Skin epidermis (tissue), 12 donors: Measurements from ENCODE around the gene FAM3C.

Experiments
- H3K27ac ChIP-seq, 21 experiments: fragments of 200-600 bp; sonication (generic) in 11 of 21; one replicate each; pipeline ENCODE4 v1.5.0; 2020; ENCODE audit warnings: mild to moderate bottlenecking in 3 of 21, inconsistent platforms in 2 of 21, moderate library complexity in 2 of 21
- H3K4me3 ChIP-seq, 7 experiments: fragments of 200-600 bp; sonication (generic) in 2 of 7; one replicate each; pipeline ENCODE4 v1.5.0; 2020; ENCODE audit warnings: inconsistent platforms in 2 of 7, mild to moderate bottlenecking in 2 of 7, moderate library complexity in 1 of 7

Gene FAM3C

GRCh38 chr7:121414436-121414835 lies 18.3 kb upstream of the FAM3C start:
- H3K27ac ChIP-seq, result no peak overlapping the region
- H3K4me3 ChIP-seq, result no peak overlapping the region

DNA sequence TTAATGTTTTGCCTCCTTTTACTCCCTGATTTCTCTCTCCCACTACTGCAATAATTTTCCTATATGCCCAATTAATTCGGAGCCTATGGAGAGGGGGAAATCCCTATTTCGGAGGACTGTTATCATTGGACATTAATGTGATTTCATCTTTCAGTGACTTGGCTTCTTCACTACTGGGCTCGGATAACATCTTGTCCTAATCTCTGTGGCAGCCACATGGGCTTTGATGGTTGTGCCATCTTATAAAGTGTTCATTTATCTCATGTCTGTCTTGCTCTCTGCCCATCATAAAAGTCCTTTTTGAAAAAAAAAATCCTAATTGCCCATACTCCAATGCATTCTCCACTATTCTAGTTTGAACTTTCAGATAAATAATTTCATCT lies 15.5 kb upstream of the FAM3C start:
- no peak overlapping the region for H3K4me3 ChIP-seq
- H3K27ac ChIP-seq, result no peak overlapping the region

DNA sequence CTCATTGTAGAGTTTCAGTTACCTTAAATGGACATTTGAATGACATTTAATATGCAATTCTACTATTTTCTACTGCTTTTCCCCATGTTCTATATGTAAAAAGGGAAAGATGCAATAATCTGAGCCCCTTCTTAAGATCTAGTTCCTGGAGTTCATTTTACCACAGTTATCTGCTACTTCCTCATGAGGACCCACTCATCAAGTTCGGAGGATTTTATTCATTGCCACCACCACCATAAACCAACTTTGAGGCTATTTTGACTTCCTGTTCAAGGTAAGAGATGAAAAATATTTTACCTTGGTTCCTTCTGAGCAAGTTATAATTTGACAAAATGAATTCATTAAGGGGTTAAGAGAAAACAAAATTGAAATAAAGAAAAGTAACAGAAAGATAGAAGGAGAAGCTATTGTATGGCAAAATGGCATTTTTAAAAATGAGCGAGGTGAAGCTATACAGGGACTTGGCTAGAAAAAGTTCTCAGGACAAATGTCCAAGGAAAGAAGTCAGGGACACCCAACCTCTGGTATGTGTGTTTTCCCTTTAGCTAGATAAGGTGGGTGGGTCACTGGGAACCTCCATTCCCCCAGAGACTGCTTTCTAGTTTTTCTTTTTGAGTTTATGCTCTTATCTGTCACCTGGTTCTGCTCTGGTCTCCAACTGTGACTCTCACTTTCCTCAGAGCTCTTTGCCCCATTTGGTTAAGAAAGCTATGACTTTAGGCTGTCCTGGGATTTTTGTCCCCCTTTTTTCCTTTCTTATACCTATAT lies 14.9 kb upstream of the FAM3C start:
- no peak overlapping the region for H3K27ac ChIP-seq

DNA sequence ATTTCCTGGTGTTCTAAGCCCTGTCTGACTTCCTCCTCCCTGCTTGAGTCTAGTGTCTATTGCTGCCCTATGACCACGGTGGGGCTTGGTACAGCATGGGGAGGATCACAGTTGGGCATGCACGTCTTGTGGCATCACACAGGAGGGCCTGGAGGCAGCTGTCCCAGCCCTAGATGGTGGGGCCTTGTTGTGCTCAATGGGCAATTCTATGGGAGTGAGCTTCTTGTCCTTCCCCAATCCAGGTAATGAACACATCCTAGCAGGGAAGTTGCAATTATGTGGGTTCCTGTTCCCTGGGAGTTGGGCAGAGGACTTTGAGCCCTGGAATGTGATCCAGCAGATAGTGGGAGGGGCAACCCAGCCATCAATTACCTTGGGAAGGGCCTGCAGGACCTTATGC lies 10.8 kb upstream of the FAM3C start:
- Histone ChIP-seq H3K4me3 (no peak overlapping the region), H3K27ac (no peak overlapping the region)

More for the DNA sequence above, 14.9 kb upstream of the FAM3C start:
- no peak overlapping the region for H3K4me3 ChIP-seq

GRCh38 chr7:121406461-121406860 lies 10.4 kb upstream of the FAM3C start:
- no peak overlapping the region for H3K4me3 ChIP-seq
- H3K27ac ChIP-seq, result no peak overlapping the region

- H3K4me3 ChIP-seq, result no peak overlapping the region
- H3K27ac ChIP-seq, result no peak overlapping the region
These were observed 8.2 kb upstream of the FAM3C start for GRCh38 chr7:121404348-121404747.

GRCh38 chr7:121402701-121403100 lies 6.6 kb upstream of the FAM3C start:
- Histone ChIP-seq H3K4me3 (no peak overlapping the region), H3K27ac (peak overlapping the region in 3 of 21 experiments; percentile 7 to 30 (median 29))

GRCh38 chr7:121401896-121402295 lies 5.8 kb upstream of the FAM3C start:
- Histone ChIP-seq H3K4me3 (no peak overlapping the region), H3K27ac (peak overlapping the region in 2 of 21 experiments; percentile 10 to 30)

- Histone ChIP-seq H3K27ac (no peak overlapping the region), H3K4me3 (no peak overlapping the region)
These were observed 2.1 kb upstream of the FAM3C start for GRCh38 chr7:121398246-121398645.

- Histone ChIP-seq H3K4me3 (no peak overlapping the region), H3K27ac (no peak overlapping the region)
These were observed 1.7 kb upstream of the FAM3C start for GRCh38 chr7:121397822-121398221.

DNA sequence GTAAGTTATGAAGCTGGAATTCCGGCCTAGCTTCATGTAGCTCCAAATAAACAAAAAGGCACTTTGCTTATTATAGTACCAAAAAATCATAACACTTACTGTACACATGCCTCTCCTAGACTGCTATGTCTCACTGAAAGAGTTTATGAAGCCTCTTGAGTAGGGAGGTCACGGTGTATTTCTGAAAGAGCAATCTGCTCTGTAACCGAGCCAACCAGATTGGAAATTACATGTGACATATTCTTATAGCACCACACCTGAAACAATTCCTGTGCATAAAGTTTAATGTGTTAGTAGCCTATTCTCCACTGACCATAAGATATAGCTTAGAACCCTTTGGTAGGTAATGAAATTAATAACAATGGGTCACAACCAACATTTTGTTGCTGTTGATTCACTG lies 1.3 kb upstream of the FAM3C start:
- no peak overlapping the region for H3K4me3 ChIP-seq
- H3K27ac ChIP-seq, result no peak overlapping the region

- H3K27ac ChIP-seq, result peak overlapping the region; percentile 69 to 97 (median 89)
- peak overlapping the region; percentile 64 to 98 (median 91) for H3K4me3 ChIP-seq
These were observed 581 bp downstream of the FAM3C start for GRCh38 chr7:121395494-121395960.

DNA sequence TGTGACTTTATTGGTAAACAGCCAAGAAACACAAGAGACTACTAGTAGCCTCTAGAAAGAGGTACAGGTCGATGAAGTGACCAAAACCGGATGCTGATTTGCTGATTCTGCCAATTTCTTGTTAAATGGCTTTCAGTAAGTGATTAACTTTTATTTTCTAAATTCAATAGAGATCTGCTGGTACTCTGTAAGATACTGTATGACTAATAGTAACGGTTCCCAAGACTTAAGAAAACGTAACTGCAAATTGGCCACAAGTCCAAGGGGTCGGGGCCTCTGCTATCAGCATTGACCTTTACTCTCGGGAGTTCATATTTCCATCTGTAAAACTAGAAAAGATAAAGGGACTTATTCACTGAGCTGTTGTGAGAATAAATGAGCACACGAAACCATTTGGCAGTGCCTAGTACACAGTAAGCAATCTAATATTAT lies 1.4 kb downstream of the FAM3C start:
- Histone ChIP-seq H3K4me3 (peak overlapping the region in 3 of 7 experiments; percentile 64 to 96 (median 74)), H3K27ac (peak overlapping the region in 3 of 21 experiments; percentile 8 to 19 (median 15))

GRCh38 chr7:121393005-121393366 lies 3.1 kb downstream of the FAM3C start:
- Histone ChIP-seq H3K4me3 (no peak overlapping the region), H3K27ac (no peak overlapping the region)

- Histone ChIP-seq H3K4me3 (no peak overlapping the region), H3K27ac (no peak overlapping the region)
These were observed 3.7 kb downstream of the FAM3C start for GRCh38 chr7:121392277-121393004.

DNA sequence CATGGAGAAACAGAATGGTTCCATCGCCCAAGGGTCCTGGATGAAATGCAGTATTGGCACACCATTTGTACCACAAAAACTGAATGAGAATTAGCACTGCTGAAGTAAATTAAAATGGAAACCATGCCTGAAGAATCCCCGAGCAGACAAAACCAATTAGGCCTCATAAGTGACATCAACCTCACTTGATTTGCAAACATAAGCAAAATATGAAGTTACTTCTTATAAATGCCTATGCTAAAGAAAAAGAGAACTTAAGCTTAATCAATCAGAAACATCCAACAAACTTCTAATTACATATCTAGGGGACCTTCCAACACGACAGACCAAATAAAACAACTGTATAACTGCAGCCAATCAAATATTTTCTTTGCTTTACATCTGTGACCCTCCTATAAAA lies 4.4 kb downstream of the FAM3C start:
- Histone ChIP-seq H3K27ac (no peak overlapping the region), H3K4me3 (no peak overlapping the region)

DNA sequence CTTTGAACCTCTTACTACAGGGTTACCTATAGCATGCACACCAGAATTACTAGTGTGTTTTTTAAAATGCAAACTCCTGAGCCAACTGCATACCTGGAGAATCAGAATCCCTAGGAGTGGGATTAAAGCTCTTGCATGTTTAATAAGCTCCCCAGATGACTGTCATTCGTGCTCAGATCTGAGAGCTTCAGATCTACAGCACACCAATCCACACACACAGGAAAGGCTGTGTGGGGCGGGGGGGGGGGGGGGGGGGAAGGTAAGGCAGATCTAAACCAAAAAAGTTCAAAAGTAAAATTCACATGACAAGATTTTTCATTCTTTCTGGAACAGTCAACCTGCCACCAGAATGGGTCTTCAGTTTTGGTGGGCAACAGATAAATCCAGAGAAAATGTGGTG lies 5.5 kb downstream of the FAM3C start:
- Histone ChIP-seq H3K4me3 (no peak overlapping the region), H3K27ac (no peak overlapping the region)

DNA sequence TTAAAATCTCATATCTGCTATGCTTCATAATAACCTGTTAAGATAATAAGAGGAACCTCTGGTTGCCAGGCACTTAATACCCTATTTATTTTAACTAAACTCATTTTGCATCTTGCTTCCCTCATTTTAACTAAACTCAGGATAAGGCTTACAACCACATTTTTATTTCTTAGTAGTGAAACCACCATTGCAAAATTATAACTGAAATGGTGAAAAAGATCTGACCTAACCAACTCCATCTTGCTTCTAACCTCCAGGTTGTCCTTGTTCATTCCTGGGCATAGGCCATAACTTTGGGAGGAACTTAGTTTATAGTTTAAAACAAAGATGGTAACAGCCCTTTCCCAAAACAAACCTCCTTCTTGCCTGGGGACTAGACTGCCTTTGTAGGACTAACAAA lies 6.0 kb downstream of the FAM3C start:
- no peak overlapping the region for H3K27ac ChIP-seq
- H3K4me3 ChIP-seq, result no peak overlapping the region

DNA sequence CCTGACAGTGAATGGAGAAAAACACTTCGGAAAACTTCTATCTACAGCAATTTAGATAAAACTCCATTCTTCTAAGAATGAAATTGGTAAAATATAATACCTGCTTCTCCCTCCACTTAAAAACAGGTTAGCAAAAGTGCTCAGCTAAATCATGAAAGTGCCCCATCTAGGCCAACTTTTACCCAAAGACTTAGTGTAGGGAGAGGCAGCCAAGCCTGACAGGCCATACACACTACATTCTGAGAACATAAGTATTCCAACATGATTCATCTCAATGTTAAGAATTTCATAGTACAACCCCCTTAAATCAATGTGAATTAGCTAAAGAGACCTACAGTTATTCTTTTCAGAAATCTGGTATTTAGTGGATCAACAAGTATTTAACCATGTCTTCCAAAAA lies 7.2 kb downstream of the FAM3C start:
- Histone ChIP-seq H3K27ac (peak overlapping the region in 1 of 21 experiments; percentile 1), H3K4me3 (no peak overlapping the region)

GRCh38 chr7:121385800-121386179 lies 10.3 kb downstream of the FAM3C start:
- no peak overlapping the region for H3K4me3 ChIP-seq
- H3K27ac ChIP-seq, result peak overlapping the region in 2 of 21 experiments; percentile 8 to 23
